SK-N-SH treated with all-trans-retinoic acid at 6 μM for 48 hours (cell line): ENCODE measurements around the gene PRMT5.

Source experiments
- ATAC-seq: fragments of 200-7000 bp; cut with Tn5 transposase; 3 replicates; pipeline ENCODE4 v1.9.1; 2020; ENCODE audit warnings: mild to moderate bottlenecking, moderate library complexity
- ARNTL ChIP-seq: fragments of 450-650 bp; formaldehyde crosslinking; IDR thresholded peaks from 2 replicates; pipeline ENCODE4 v1.5.0; 2020; ENCODE audit warnings: low read depth, mild to moderate bottlenecking, moderate library complexity, borderline replicate concordance
- BACH2 ChIP-seq: fragments of 250-450 bp; sonication (Bioruptor Pico); IDR thresholded peaks from 2 replicates; pipeline ENCODE4 v1.9.0; 2021; ENCODE audit warnings: mild to moderate bottlenecking, borderline replicate concordance
- CSDC2 ChIP-seq: fragments of 250-450 bp; sonication (Bioruptor Pico); IDR thresholded peaks from 2 replicates; pipeline ENCODE4 v1.5.0; 2020; ENCODE audit warnings: mild to moderate bottlenecking, moderate library complexity
- ESRRG ChIP-seq: fragments of 250-450 bp; sonication (Bioruptor Pico); IDR thresholded peaks from 2 replicates; pipeline ENCODE4 v1.6.1; 2021; ENCODE audit warnings: mild to moderate bottlenecking
- GLIS3 ChIP-seq: fragments of 250-450 bp; sonication (Bioruptor Pico); IDR thresholded peaks from 2 replicates; pipeline ENCODE4 v1.5.0; 2020; ENCODE audit warnings: mild to moderate bottlenecking, moderate library complexity
- OSR1 ChIP-seq: fragments of 250-450 bp; sonication (Bioruptor Pico); IDR thresholded peaks from 2 replicates; pipeline ENCODE4 v1.8.0; 2022; ENCODE audit warnings: moderate library complexity, mild to moderate bottlenecking, inconsistent platforms
- PPARA ChIP-seq: fragments of 250-450 bp; sonication (Bioruptor Pico); IDR thresholded peaks from 2 replicates; pipeline ENCODE4 v1.5.0; 2020; ENCODE audit warnings: mild to moderate bottlenecking, borderline replicate concordance
- RARB ChIP-seq: fragments of 250-450 bp; sonication (Bioruptor Pico); IDR thresholded peaks from 2 replicates; pipeline ENCODE4 v1.8.0; 2021; ENCODE audit warnings: mild to moderate bottlenecking, moderate library complexity
- SNAI2 ChIP-seq: fragments of 250-450 bp; sonication (Bioruptor Pico); IDR thresholded peaks from 2 replicates; pipeline ENCODE4 v1.5.0; 2020; ENCODE audit warnings: mild to moderate bottlenecking, moderate library complexity
- TCF4 ChIP-seq: fragments of 250-450 bp; sonication (Bioruptor Pico); IDR thresholded peaks from 2 replicates; pipeline ENCODE4 v1.8.0; 2021; ENCODE audit warnings: mild to moderate bottlenecking, moderate library complexity, borderline replicate concordance
- TOX ChIP-seq: fragments of 250-450 bp; sonication (Bioruptor Pico); IDR thresholded peaks from 2 replicates; pipeline ENCODE4 v1.8.0; 2021; ENCODE audit warnings: mild to moderate bottlenecking, moderate library complexity, borderline replicate concordance
- ZC3H10 ChIP-seq: fragments of 250-450 bp; sonication (Bioruptor Pico); IDR thresholded peaks from 2 replicates; pipeline ENCODE4 v1.5.1; 2021; ENCODE audit warnings: mild to moderate bottlenecking, moderate library complexity
- ZFP3 ChIP-seq: fragments of 250-450 bp; sonication (Bioruptor Pico); IDR thresholded peaks from 2 replicates; pipeline ENCODE4 v1.5.0; 2020; ENCODE audit warnings: mild to moderate bottlenecking, moderate library complexity
- ZFP30 ChIP-seq: fragments of 450-650 bp; formaldehyde crosslinking; IDR thresholded peaks from 2 replicates; pipeline ENCODE4 v1.5.0; 2022; ENCODE audit warnings: mild to moderate bottlenecking, moderate library complexity
- ZNF565 ChIP-seq: fragments of 450-650 bp; formaldehyde crosslinking; conservative IDR thresholded peaks from 2 replicates; pipeline ENCODE4 v1.5.0; 2020; ENCODE audit warnings: low read depth, mild to moderate bottlenecking, moderate library complexity
- ZNF70 ChIP-seq: fragments of 450-650 bp; formaldehyde crosslinking; IDR thresholded peaks from 2 replicates; pipeline ENCODE4 v1.5.0; 2020; ENCODE audit warnings: mild to moderate bottlenecking, moderate library complexity
- ZNF8 ChIP-seq: fragments of 450-650 bp; formaldehyde crosslinking; IDR thresholded peaks from 2 replicates; pipeline ENCODE4 v1.5.0; 2020; ENCODE audit warnings: mild to moderate bottlenecking, moderate library complexity
- TF ChIP-seq, protein P1 (sequence below): fragments of 250-450 bp; sonication (Bioruptor Pico); IDR thresholded peaks from 2 replicates; pipeline ENCODE4 v1.5.0; 2020; ENCODE audit warnings: mild to moderate bottlenecking, moderate library complexity
- TF ChIP-seq, protein P2 (sequence below): fragments of 250-450 bp; sonication (Bioruptor Pico); IDR thresholded peaks from 2 replicates; pipeline ENCODE4 v1.5.1; 2020; ENCODE audit warnings: low read depth, mild to moderate bottlenecking, moderate library complexity
- TF ChIP-seq, protein P3 (sequence below): fragments of 250-450 bp; sonication (Bioruptor Pico); IDR thresholded peaks from 2 replicates; pipeline ENCODE4 v1.5.1; 2021; ENCODE audit warnings: mild to moderate bottlenecking, moderate library complexity
- TF ChIP-seq, protein P4 (sequence below): fragments of 250-450 bp; sonication (Bioruptor Pico); IDR thresholded peaks from 2 replicates; pipeline ENCODE4 v1.8.0; 2020; ENCODE audit warnings: mild to moderate bottlenecking, moderate library complexity, borderline replicate concordance

The PRMT5 gene

DNA sequence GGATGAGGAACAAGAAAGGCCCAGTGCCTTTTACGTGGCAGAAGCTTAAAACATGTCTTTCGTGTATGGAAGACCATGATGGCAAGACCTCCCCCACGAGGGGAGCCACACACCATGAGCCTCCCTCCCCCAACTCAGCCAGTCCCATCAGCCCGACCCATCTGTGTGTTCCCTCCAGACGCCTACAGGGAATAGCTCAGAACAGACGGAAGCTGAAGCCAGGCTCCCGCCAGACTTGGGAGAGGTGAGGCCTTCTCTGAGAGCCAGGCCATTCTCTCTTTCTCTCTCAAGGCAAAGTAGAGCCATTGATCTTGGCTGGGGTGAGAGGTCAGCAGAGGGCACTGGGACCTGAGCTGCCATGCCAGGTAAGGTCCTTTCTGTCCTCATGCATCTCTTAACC lies 36.7 kb downstream of the PRMT5 start (continued):
- TF ChIP-seq, protein P1, sequence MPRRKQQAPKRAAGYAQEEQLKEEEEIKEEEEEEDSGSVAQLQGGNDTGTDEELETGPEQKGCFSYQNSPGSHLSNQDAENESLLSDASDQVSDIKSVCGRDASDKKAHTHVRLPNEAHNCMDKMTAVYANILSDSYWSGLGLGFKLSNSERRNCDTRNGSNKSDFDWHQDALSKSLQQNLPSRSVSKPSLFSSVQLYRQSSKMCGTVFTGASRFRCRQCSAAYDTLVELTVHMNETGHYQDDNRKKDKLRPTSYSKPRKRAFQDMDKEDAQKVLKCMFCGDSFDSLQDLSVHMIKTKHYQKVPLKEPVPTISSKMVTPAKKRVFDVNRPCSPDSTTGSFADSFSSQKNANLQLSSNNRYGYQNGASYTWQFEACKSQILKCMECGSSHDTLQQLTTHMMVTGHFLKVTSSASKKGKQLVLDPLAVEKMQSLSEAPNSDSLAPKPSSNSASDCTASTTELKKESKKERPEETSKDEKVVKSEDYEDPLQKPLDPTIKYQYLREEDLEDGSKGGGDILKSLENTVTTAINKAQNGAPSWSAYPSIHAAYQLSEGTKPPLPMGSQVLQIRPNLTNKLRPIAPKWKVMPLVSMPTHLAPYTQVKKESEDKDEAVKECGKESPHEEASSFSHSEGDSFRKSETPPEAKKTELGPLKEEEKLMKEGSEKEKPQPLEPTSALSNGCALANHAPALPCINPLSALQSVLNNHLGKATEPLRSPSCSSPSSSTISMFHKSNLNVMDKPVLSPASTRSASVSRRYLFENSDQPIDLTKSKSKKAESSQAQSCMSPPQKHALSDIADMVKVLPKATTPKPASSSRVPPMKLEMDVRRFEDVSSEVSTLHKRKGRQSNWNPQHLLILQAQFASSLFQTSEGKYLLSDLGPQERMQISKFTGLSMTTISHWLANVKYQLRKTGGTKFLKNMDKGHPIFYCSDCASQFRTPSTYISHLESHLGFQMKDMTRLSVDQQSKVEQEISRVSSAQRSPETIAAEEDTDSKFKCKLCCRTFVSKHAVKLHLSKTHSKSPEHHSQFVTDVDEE, result no peak
- no peak for TF ChIP-seq ZNF70 (CRISPR knock-in tag)
- TF ChIP-seq ZC3H10 (CRISPR knock-in tag), result no peak
- no peak for TF ChIP-seq CSDC2
- no peak for TF ChIP-seq SNAI2 (CRISPR knock-in tag)
- TF ChIP-seq ZFP30 (CRISPR knock-in tag), result no peak
- no peak for TF ChIP-seq TCF4 (CRISPR knock-in tag)

DNA sequence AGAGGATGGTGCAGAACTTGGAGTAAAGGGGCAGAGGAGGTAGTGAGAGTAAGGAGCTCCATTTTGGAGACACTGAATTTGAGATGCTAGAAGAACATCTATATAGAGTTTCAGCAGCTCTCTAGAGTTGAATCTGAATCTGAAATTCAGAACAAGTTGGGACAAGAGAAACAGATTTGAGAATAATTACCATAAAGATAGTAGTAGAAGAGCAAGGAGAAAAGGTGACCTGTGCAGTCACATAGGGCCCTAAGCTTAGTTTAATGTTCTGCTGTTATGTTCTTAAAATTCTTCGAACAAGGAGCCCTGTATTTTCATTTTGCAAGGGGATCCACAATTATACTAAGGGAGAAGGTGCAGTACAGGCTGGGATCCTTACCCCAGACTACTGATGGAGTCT lies 38.8 kb downstream of the PRMT5 start:
- ATAC-seq, result no peak
- TF ChIP-seq OSR1 (CRISPR knock-in tag) (no peak), ZNF565 (CRISPR knock-in tag) (no peak), ZNF8 (CRISPR knock-in tag) (no peak), PPARA (CRISPR knock-in tag) (no peak), ARNTL (CRISPR knock-in tag) (no peak), ESRRG (no peak), TCF4 (CRISPR knock-in tag) (no peak), TOX (no peak), ZC3H10 (CRISPR knock-in tag) (no peak), RARB (CRISPR knock-in tag) (no peak), GLIS3 (CRISPR knock-in tag) (no peak), ZFP3 (CRISPR knock-in tag) (no peak), CSDC2 (no peak)
- TF ChIP-seq, protein P2, sequence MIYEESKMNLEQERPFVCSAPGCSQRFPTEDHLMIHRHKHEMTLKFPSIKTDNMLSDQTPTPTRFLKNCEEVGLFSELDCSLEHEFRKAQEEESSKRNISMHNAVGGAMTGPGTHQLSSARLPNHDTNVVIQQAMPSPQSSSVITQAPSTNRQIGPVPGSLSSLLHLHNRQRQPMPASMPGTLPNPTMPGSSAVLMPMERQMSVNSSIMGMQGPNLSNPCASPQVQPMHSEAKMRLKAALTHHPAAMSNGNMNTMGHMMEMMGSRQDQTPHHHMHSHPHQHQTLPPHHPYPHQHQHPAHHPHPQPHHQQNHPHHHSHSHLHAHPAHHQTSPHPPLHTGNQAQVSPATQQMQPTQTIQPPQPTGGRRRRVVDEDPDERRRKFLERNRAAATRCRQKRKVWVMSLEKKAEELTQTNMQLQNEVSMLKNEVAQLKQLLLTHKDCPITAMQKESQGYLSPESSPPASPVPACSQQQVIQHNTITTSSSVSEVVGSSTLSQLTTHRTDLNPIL, result no peak
- TF ChIP-seq, protein P3, sequence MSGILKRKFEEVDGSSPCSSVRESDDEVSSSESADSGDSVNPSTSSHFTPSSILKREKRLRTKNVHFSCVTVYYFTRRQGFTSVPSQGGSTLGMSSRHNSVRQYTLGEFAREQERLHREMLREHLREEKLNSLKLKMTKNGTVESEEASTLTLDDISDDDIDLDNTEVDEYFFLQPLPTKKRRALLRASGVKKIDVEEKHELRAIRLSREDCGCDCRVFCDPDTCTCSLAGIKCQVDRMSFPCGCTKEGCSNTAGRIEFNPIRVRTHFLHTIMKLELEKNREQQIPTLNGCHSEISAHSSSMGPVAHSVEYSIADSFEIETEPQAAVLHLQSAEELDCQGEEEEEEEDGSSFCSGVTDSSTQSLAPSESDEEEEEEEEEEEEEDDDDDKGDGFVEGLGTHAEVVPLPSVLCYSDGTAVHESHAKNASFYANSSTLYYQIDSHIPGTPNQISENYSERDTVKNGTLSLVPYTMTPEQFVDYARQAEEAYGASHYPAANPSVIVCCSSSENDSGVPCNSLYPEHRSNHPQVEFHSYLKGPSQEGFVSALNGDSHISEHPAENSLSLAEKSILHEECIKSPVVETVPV (CRISPR knock-in tag), result no peak
- TF ChIP-seq, protein P1, result no peak
- TF ChIP-seq, protein P4, sequence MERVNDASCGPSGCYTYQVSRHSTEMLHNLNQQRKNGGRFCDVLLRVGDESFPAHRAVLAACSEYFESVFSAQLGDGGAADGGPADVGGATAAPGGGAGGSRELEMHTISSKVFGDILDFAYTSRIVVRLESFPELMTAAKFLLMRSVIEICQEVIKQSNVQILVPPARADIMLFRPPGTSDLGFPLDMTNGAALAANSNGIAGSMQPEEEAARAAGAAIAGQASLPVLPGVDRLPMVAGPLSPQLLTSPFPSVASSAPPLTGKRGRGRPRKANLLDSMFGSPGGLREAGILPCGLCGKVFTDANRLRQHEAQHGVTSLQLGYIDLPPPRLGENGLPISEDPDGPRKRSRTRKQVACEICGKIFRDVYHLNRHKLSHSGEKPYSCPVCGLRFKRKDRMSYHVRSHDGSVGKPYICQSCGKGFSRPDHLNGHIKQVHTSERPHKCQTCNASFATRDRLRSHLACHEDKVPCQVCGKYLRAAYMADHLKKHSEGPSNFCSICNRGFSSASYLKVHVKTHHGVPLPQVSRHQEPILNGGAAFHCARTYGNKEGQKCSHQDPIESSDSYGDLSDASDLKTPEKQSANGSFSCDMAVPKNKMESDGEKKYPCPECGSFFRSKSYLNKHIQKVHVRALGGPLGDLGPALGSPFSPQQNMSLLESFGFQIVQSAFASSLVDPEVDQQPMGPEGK (CRISPR knock-in tag), result no peak
- TF ChIP-seq, all 23 proteins: peak for 0

DNA sequence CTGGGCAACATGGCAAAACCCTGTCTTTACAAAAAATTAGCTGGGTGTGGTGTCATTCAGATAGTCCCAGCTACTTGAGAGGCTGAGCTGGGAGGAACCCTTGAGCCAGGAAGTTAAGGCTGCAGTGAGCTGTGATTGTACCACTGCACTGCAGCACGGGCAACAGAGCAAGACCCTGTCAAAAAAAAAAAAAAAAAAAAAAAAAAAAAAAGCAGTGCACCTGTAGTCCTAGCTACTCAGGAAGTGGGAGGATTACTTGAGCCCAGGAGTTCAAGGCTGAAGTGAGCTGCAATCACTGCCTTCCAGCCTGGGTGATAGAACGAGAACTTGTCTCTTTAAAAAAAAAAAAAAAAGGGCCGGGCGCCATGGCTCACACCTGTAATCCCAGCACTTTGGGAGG lies 40.5 kb downstream of the PRMT5 start:
- no peak for ATAC-seq
- TF ChIP-seq ZNF8 (CRISPR knock-in tag) (no peak), GLIS3 (CRISPR knock-in tag) (no peak), ZFP3 (CRISPR knock-in tag) (no peak), TOX (no peak), RARB (CRISPR knock-in tag) (no peak), PPARA (CRISPR knock-in tag) (no peak), TCF4 (CRISPR knock-in tag) (no peak), ZFP30 (CRISPR knock-in tag) (no peak), BACH2 (CRISPR knock-in tag) (no peak), ZNF565 (CRISPR knock-in tag) (no peak), CSDC2 (no peak)
- TF ChIP-seq, protein P1, result no peak
- TF ChIP-seq, protein P2, result no peak
